H9 (cell line): ENCODE measurements around the gene RASGRF2. TPM values are rescaled to one million over a fixed set of nuclear protein-coding genes. Genes with fewer than 3 reads are reported as not detected.

Source experiments
- DNase-seq: peaks from one replicate; pipeline ENCODE4 v3.0.0-alpha.2; 2017
- H2AFZ ChIP-seq: one replicate; pipeline ENCODE4 v1.6.1; 2013; ENCODE audit warnings: mild to moderate bottlenecking, low read length, control low read depth, moderate library complexity
- H2AK5ac ChIP-seq: 2 replicates; pipeline ENCODE4 v1.6.1; 2013; ENCODE audit warnings: low read length, control low read depth, mixed read lengths; ENCODE audit not compliant: insufficient read length
- H2BK120ac ChIP-seq: one replicate; pipeline ENCODE4 v1.6.1; 2013; ENCODE audit warnings: low read depth, mild to moderate bottlenecking, low read length, control low read depth, inconsistent platforms; ENCODE audit not compliant: poor library complexity, severe bottlenecking
- H2BK12ac ChIP-seq: 2 replicates; pipeline ENCODE4 v1.6.1; 2013; ENCODE audit warnings: low read length, control low read depth, mixed read lengths, low read depth; ENCODE audit not compliant: insufficient read length
- H2BK15ac ChIP-seq: 2 replicates; pipeline ENCODE4 v1.6.1; 2013; ENCODE audit warnings: low read depth, low read length, control low read depth
- H2BK20ac ChIP-seq: one replicate; pipeline ENCODE4 v1.6.1; 2013; ENCODE audit warnings: low read depth, mild to moderate bottlenecking, low read length, control low read depth, inconsistent platforms; ENCODE audit not compliant: poor library complexity, severe bottlenecking
- H2BK5ac ChIP-seq: 2 replicates; pipeline ENCODE4 v1.6.1; 2013; ENCODE audit warnings: low read length, control low read depth, mixed read lengths; ENCODE audit not compliant: insufficient read length
- H3K14ac ChIP-seq: 2 replicates; pipeline ENCODE4 v1.6.1; 2013; ENCODE audit warnings: low read length, control low read depth; ENCODE audit not compliant: insufficient read depth
- H3K18ac ChIP-seq: 2 replicates; pipeline ENCODE4 v1.6.1; 2013; ENCODE audit warnings: low read depth, mild to moderate bottlenecking, mixed read lengths, low read length, control low read depth; ENCODE audit not compliant: insufficient read length
- H3K23ac ChIP-seq: 2 replicates; pipeline ENCODE4 v1.6.1; 2013; ENCODE audit warnings: low read length, control low read depth, mixed read lengths, low read depth; ENCODE audit not compliant: insufficient read length
- H3K23me2 ChIP-seq: 2 replicates; pipeline ENCODE4 v1.6.1; 2013; ENCODE audit warnings: low read depth, mild to moderate bottlenecking, mixed read lengths, low read length, control low read depth; ENCODE audit not compliant: insufficient read length, poor library complexity, severe bottlenecking
- H3K27ac ChIP-seq: 2 replicates; pipeline ENCODE4 v1.5.1; 2013; ENCODE audit warnings: low read length, control low read depth, mixed read lengths, low read depth; ENCODE audit not compliant: insufficient read length
- H3K27me3 ChIP-seq: 2 replicates; pipeline ENCODE4 v1.6.1; 2013; ENCODE audit warnings: low read length, control low read depth, inconsistent platforms; ENCODE audit not compliant: insufficient read depth
- H3K4ac ChIP-seq: 2 replicates; pipeline ENCODE4 v1.6.1; 2013; ENCODE audit warnings: low read depth, mild to moderate bottlenecking, control low read depth, inconsistent platforms, low read length, moderate library complexity
- H3K4me1 ChIP-seq: 2 replicates; pipeline ENCODE4 v1.6.1; 2013; ENCODE audit warnings: low read length, control low read depth, inconsistent platforms; ENCODE audit not compliant: insufficient read depth
- H3K4me2 ChIP-seq: 2 replicates; pipeline ENCODE4 v1.6.1; 2013; ENCODE audit warnings: low read length, control low read depth, mixed read lengths; ENCODE audit not compliant: insufficient read length, insufficient read depth
- H3K56ac ChIP-seq: 2 replicates; pipeline ENCODE4 v1.6.1; 2013; ENCODE audit warnings: low read depth, mild to moderate bottlenecking, mixed read lengths, low read length, control low read depth; ENCODE audit not compliant: insufficient read length
- H3K79me1 ChIP-seq: 2 replicates; pipeline ENCODE4 v1.6.1; 2013; ENCODE audit warnings: low read depth, mild to moderate bottlenecking, moderate library complexity, low read length, control low read depth, inconsistent platforms; ENCODE audit not compliant: insufficient read depth, poor library complexity, severe bottlenecking
- H3K79me2 ChIP-seq: 2 replicates; pipeline ENCODE4 v1.6.1; 2013; ENCODE audit warnings: low read length, control low read depth, inconsistent platforms; ENCODE audit not compliant: insufficient read depth
- H3K9ac ChIP-seq: 2 replicates; pipeline ENCODE4 v1.6.1; 2013; ENCODE audit warnings: low read length, control low read depth, mixed read lengths; ENCODE audit not compliant: insufficient read length; ENCODE audit errors: extremely low read depth
- H3K9me3 ChIP-seq: one replicate; pipeline ENCODE4 v1.6.1; 2013; ENCODE audit warnings: low read depth, low read length, inconsistent platforms; ENCODE audit not compliant: control insufficient read depth
- H3T11ph ChIP-seq: one replicate; pipeline ENCODE4 v1.6.1; 2013; ENCODE audit warnings: mild to moderate bottlenecking, low read length, control low read depth, inconsistent platforms
- H4K20me1 ChIP-seq: one replicate; pipeline ENCODE4 v1.6.1; 2013; ENCODE audit not compliant: control insufficient read depth, insufficient read length, insufficient read depth
- H4K5ac ChIP-seq: 2 replicates; pipeline ENCODE4 v1.6.1; 2013; ENCODE audit warnings: low read depth, mild to moderate bottlenecking, mixed read lengths, low read length, control low read depth; ENCODE audit not compliant: insufficient read length
- H4K8ac ChIP-seq: replicated peaks from 2 replicates; pipeline ENCODE4 v1.6.1; 2013; ENCODE audit warnings: low read length, control low read depth, mixed read lengths, low read depth; ENCODE audit not compliant: insufficient read length
- H4K91ac ChIP-seq: 2 replicates; pipeline ENCODE4 v1.6.1; 2013; ENCODE audit warnings: low read depth, mild to moderate bottlenecking, moderate library complexity, mixed read lengths, low read length, control low read depth; ENCODE audit not compliant: insufficient read length
- H3K27ac Mint-ChIP-seq, 3 experiments: 2 replicates in 2 of 3; 3 replicates in 1 of 3; pipeline ENCODE4 v1.8.0; 2020 to 2021; ENCODE audit warnings: mixed read lengths in 3 of 3, mild to moderate bottlenecking in 1 of 3, moderate library complexity in 1 of 3
- H3K27me3 Mint-ChIP-seq: 2 replicates; pipeline ENCODE4 v1.8.0; 2021; ENCODE audit warnings: low read depth, mild to moderate bottlenecking, moderate library complexity, mixed read lengths
- H3K36me3 Mint-ChIP-seq, 3 experiments: 2 replicates in 2 of 3; 3 replicates in 1 of 3; pipeline ENCODE4 v1.8.0; 2020 to 2021; ENCODE audit warnings: low read depth in 3 of 3, mixed read lengths in 3 of 3; ENCODE audit not compliant: insufficient read depth in 1 of 3
- H3K4me1 Mint-ChIP-seq, 2 experiments: 2 replicates each; pipeline ENCODE4 v1.8.0; 2020; ENCODE audit warnings: mixed read lengths in 2 of 2
- H3K4me3 Mint-ChIP-seq, 2 experiments: 2 replicates in 1 of 2; 3 replicates in 1 of 2; pipeline ENCODE4 v1.8.0; 2020 to 2021; ENCODE audit warnings: mild to moderate bottlenecking in 2 of 2, mixed read lengths in 2 of 2, moderate library complexity in 1 of 2
- H3K9me3 Mint-ChIP-seq, 2 experiments: 2 replicates in 1 of 2; 3 replicates in 1 of 2; pipeline ENCODE4 v1.8.0; 2020; ENCODE audit warnings: mild to moderate bottlenecking in 2 of 2, mixed read lengths in 2 of 2, moderate library complexity in 1 of 2
- CTCF ChIP-seq: fragments of 200-600 bp; sonication (generic); conservative IDR thresholded peaks from 3 replicates; pipeline ENCODE4 v1.8.0; 2021; ENCODE audit warnings: antibody characterized with exemption, mild to moderate bottlenecking
- WGBS: extraction: QIAGEN DNeasy Blood & Tissue Kit; methylation state at CpG from one replicate; pipeline ENCODE4 v1.1.7; 2013; ENCODE audit warnings: missing lambda C conversion rate, low lambda C conversion rate, mixed read lengths; ENCODE audit not compliant: insufficient read length; ENCODE audit errors: extremely low coverage; 5-methylcytosine and 5-hydroxymethylcytosine counted together
- total RNA-seq: library from RNA; stranded (reverse); gene quantifications from 2 replicates; pipeline ENCODE4 v1.2.1, GENCODE V29; 2021

Gene RASGRF2
- total RNA-seq, 1 experiment from 2014 or later, result 13.5 TPM

GRCh38 chr5:81095835-81096234 lies 135.7 kb downstream of the RASGRF2 start:
- peaks cover 7 to 9% of the 10 kb centered on the region in 2 experiments for H3K4me1 Mint-ChIP-seq
- Histone ChIP-seq H2BK15ac (no peak overlapping the region), H3K9me3 (no peaks in the 10 kb centered on the region), H2BK20ac (no peak overlapping the region), H3K18ac (no peak overlapping the region), H4K20me1 (peaks cover 2% of the 10 kb centered on the region), H2BK12ac (no peak overlapping the region), H2AK5ac (no peak overlapping the region), H3K4ac (no peak overlapping the region), H3K14ac (no peak overlapping the region), H2AFZ (no peak overlapping the region), H3K4me2 (no peak overlapping the region), H3K79me2 (no peaks in the 10 kb centered on the region; the same call in 1 of the 2 replicates), H2BK120ac (no peak overlapping the region), H3K23ac (no peak overlapping the region), H4K91ac (no peak overlapping the region), H3K27ac (no peak overlapping the region), H2BK5ac (no peak overlapping the region), H3K27me3 (no peaks in the 10 kb centered on the region), H4K8ac (no peak overlapping the region), H3K56ac (no peak overlapping the region), H3K9ac (no peak overlapping the region), H4K5ac (no peak overlapping the region), H3K23me2 (no peaks in the 10 kb centered on the region), H3K4me1 (no peaks in the 10 kb centered on the region; the same call in 1 of the 2 replicates), H3K79me1 (no peaks in the 10 kb centered on the region), H3T11ph (no peak overlapping the region)
- no CpG with 5 or more reads among the region's 1 CpG for WGBS
- H3K27me3 Mint-ChIP-seq, result no peaks in the 10 kb centered on the region
- H3K36me3 Mint-ChIP-seq, result no peaks in the 10 kb centered on the region
- H3K27ac Mint-ChIP-seq, result no peak overlapping the region
- no peak for DNase-seq
- H3K9me3 Mint-ChIP-seq, result no peaks in the 10 kb centered on the region
- no peak for TF ChIP-seq CTCF
- H3K4me3 Mint-ChIP-seq, result no peak overlapping the region
